ENCODE data around the gene FBXW11. TPM values are rescaled to one million over a fixed set of nuclear protein-coding genes. Genes with fewer than 3 reads are reported as not detected.

The FBXW11 gene
- total and polyA plus RNA-seq, 12 donors: 5.3 to 108 (median 76.6) TPM

GRCh38 chr5:171907725-171908343 lies 98.6 kb downstream of the FBXW11 start:
- Histone ChIP-seq H3K4me1 (peaks cover 3 to 39% (median 30%) of the 10 kb centered on the region in 9 donors), H3K36me3 (peaks cover 0 to 30% (median 10%) of the 10 kb centered on the region in 9 donors), H3K27me3 (no peaks in the 10 kb centered on the region), H3K27ac (no peak overlapping the region), H3K9me3 (no peaks in the 10 kb centered on the region), H3K4me3 (no peak overlapping the region)
- ATAC-seq (peak; percentile 47 to 83 (median 78)), DNase-seq (peak in 1 of 2 donors; percentile 47)
- peak; percentile 53 to 87 (median 81) for TF ChIP-seq CTCF (IDR thresholded peaks at IDR 0.05)
- intact Hi-C loops (cut with DNase I): loop anchor here (2.0 to 10.0 kb wide), 10 partner anchors 46 to 491 kb away; partner anchors contain the start of gene FGF18 (in 9 of the 10)
- 27% methylated on average over 4 of the region's 4 CpGs for WGBS, 2 donors

DNA sequence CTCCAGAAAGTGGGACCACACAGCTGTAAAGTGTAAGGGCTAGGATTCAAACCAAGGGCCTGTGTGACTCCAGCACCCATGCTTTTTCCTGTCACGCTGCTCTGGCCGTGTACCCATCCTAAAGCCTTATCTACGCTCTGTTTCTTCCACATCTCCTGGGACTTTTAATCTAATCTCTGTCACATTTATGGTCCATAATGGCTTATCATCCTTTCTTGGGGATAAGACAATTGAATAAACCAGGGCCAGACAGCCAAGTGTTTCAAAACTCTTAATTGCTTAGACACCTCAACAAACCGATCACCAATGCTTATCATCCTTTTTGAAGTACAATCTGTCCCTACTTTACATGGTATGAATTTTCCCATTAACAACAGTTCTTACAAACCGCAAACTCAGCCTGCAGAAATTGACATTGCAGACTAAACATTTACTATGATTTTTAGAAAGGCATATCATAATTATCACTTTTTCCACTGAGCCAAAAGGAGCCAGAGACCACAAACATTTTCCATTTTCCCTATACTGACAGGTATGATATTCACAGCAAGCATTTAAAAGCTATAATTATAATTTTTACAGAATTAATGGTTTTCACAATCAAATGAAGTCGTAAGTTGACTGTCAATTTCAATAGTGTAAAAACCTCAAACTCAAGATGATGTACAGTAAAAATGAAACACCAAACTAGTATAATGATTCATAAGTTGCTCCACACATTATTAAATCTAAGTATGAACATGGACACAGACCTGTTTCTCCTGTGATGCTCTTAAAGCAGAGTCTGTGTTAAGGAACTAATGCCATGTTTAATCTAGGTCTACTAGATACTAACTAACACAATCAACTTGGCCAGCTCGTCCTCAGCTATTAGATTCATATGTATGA lies 99.5 kb downstream of the FBXW11 start:
- DNase-seq (no peak), ATAC-seq (peak in 2 of 8 donors; percentile 40 to 45)
- H3K4me3 ChIP-seq: no peak overlapping the region
- no peak overlapping the region for H3K27ac ChIP-seq
- peaks cover 0 to 30% (median 10%) of the 10 kb centered on the region in 9 donors for H3K36me3 ChIP-seq
- no peaks in the 10 kb centered on the region for H3K9me3 ChIP-seq
- TF ChIP-seq CTCF (IDR thresholded peaks at IDR 0.05): no peak
- H3K4me1 ChIP-seq: peaks cover 0 to 31% (median 22%) of the 10 kb centered on the region in 9 donors
- no peaks in the 10 kb centered on the region for H3K27me3 ChIP-seq
- intact Hi-C loops (cut with DNase I): loop anchor here in 9 of 10 donors (2.0 to 10.0 kb wide), 10 partner anchors 45 to 490 kb away; partner anchors contain the start of gene FGF18 (in 7 of the 9)
- 71 to 77% methylated on average over 7 of the region's 7 CpGs for WGBS, 2 donors

DNA sequence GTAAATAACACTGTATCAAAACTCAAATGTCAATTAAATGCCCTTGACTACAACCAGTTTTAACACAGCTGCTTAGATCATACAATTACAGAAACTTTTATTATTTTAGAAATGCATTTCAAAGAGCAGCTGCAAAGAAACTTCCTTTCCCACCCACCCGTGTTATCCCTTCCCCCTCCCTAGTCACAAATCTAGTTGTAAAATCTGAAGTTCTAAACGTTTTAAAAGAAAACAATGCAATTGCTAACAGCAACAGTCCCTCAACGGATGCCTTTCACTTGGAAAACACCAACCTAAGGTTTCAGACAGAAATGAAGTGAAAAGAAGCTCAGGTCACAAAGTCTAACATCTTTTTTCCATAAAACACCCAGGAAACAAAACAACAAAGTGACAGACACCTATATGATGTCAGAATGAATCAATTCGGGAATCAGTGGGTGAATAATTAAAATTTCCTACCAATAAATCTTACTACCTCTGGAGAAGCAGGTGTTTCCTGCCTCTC lies 100.3 kb downstream of the FBXW11 start:
- no peaks in the 10 kb centered on the region for H3K27me3 ChIP-seq
- H3K36me3 ChIP-seq: peaks cover 0 to 30% (median 10%) of the 10 kb centered on the region in 9 donors
- DNase-seq (no peak), ATAC-seq (no peak)
- H3K27ac ChIP-seq: no peak overlapping the region
- WGBS, 2 donors: 43 to 50% methylated on average over 4 of the region's 4 CpGs
- intact Hi-C loops (cut with DNase I): loop anchor here in 9 of 10 donors (2.0 to 10.0 kb wide), 10 partner anchors 44 to 489 kb away; partner anchors contain the start of gene FGF18 (in 7 of the 9)
- H3K4me1 ChIP-seq: peaks cover 0 to 29% (median 19%) of the 10 kb centered on the region in 9 donors
- TF ChIP-seq CTCF (IDR thresholded peaks at IDR 0.05): no peak
- no peak overlapping the region for H3K4me3 ChIP-seq
- H3K9me3 ChIP-seq: no peaks in the 10 kb centered on the region

- peaks cover 0 to 29% (median 18%) of the 10 kb centered on the region in 9 donors for H3K4me1 ChIP-seq
- peaks cover 0 to 22% (median 6%) of the 10 kb centered on the region in 9 donors for H3K36me3 ChIP-seq
- ATAC-seq: no peak
- intact Hi-C loops (cut with DNase I): loop anchor here in 8 of 10 donors (5.0 to 10.0 kb wide), 7 partner anchors 43 to 488 kb away; partner anchors contain the start of gene FGF18 (in 3 of the 8)
- no peak for DNase-seq
- H3K4me3 ChIP-seq: no peak overlapping the region
- H3K9me3 ChIP-seq: no peaks in the 10 kb centered on the region
- no peak for TF ChIP-seq CTCF (IDR thresholded peaks at IDR 0.05)
- H3K27me3 ChIP-seq: no peaks in the 10 kb centered on the region
- no peak overlapping the region for H3K27ac ChIP-seq
These were observed 101.6 kb downstream of the FBXW11 start for GRCh38 chr5:171904886-171905285.

Measured in heart right ventricle (tissue), 16 donors.